ENCODE data around the gene SCN5A. TPM values are rescaled to one million over a fixed set of nuclear protein-coding genes. Genes with fewer than 3 reads are reported as not detected.

Gene SCN5A
- total and polyA plus RNA-seq, 2 of the 8 experiments (the other 6 are each of a cell fraction or from before 2014, with no cell fraction given) = 4.8 to 11.4 TPM

DNA sequence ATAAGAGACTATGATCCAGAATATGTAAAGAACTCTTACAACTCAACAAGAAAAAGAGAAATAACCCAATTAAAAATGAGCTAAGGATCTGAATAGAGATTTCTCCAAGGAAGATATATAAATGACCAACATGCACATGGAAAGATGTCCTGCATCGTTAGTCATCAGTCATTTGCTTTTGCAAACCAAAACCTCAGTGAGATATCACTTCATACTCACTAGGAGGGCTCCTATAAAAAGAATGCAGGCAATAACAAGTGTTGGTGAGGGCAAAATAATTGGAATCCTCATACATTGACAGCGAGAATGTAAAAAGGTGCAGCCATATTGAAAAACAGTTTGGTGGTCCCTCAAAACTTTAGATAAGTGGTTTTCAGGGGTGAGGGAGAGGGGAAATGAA, 96.4 kb downstream of the SCN5A start:
- Histone ChIP-seq H3K9ac (replicated peaks in 1 of 4; ENCODE audit: extremely low read depth in 1 of 4, low read depth in 3 of 4, low read length in 3 of 4) (no peak overlapping the region), H3K23ac (ENCODE audit: insufficient read length) (no peak overlapping the region), H3K18ac (ENCODE audit: extremely low read depth, low read length) (no peak overlapping the region), H2BK15ac (ENCODE audit: low read length) (no peak overlapping the region), H3K79me2 (ENCODE audit: control insufficient read depth in 1 of 2, insufficient read depth in 2 of 2, low read length in 2 of 2) (no peaks in the 10 kb centered on the region), H3K4me3 (ENCODE audit: extremely low read depth in 1 of 4, insufficient read depth in 2 of 4, low read depth in 3 of 4, low read length in 4 of 4) (no peak overlapping the region), H3K9me3 (ENCODE audit: insufficient read depth in 2 of 2, low read depth in 1 of 2, low read length in 1 of 2) (peaks cover 0 to 5% of the 10 kb centered on the region in 2 experiments; a peak in 1 of 4 replicates), H3K27ac (ENCODE audit: low read depth, low read length) (no peak overlapping the region), H2BK12ac (ENCODE audit: low read depth, low read length) (no peak overlapping the region), H3K4ac (replicated peaks; ENCODE audit: insufficient read length, low read depth, low read length) (no peak overlapping the region), H3K56ac (replicated peaks; ENCODE audit: insufficient read length, low read depth, low read length) (no peak overlapping the region), H4K5ac (ENCODE audit: insufficient read length, low read depth, low read length) (no peak overlapping the region), H2AK5ac (ENCODE audit: low read depth, low read length) (no peak overlapping the region), H3K4me2 (ENCODE audit: insufficient read depth in 1 of 2, low read depth in 2 of 2, low read length in 2 of 2) (no peak overlapping the region), H2BK5ac (ENCODE audit: low read depth, low read length) (no peak overlapping the region), H3K36me3 (ENCODE audit: control insufficient read depth in 2 of 4, insufficient read depth in 4 of 4, low read length in 3 of 4) (peaks cover 0 to 3% (median 0%) of the 10 kb centered on the region in 4 experiments; a peak in 2 of 8 replicates), H4K91ac (replicated peaks; ENCODE audit: insufficient read length, low read length) (no peak overlapping the region), H3K79me1 (ENCODE audit: low read depth, low read length) (no peaks in the 10 kb centered on the region), H2AFZ (ENCODE audit: low read length) (no peak overlapping the region), H3K23me2 (ENCODE audit: low read depth, low read length) (no peaks in the 10 kb centered on the region), H2BK20ac (ENCODE audit: low read length) (no peak overlapping the region), H4K8ac (ENCODE audit: extremely low read depth, insufficient read depth, low read length) (no peak overlapping the region), H3K27me3 (replicated peaks in 1 of 4; ENCODE audit: control insufficient read depth in 3 of 4, extremely low read depth in 1 of 4, insufficient read depth in 3 of 4, low read length in 3 of 4) (no peaks in the 10 kb centered on the region), H3K4me1 (replicated peaks in 1 of 4; ENCODE audit: control insufficient read depth in 3 of 4, insufficient read depth in 4 of 4, low read length in 3 of 4) (peaks cover 0 to 5% (median under 1%) of the 10 kb centered on the region in 4 experiments; a peak in 1 of 7 replicates), H2BK120ac (replicated peaks; ENCODE audit: low read depth, low read length) (no peak overlapping the region), H3K14ac (ENCODE audit: insufficient read length) (no peak overlapping the region), H4K20me1 (replicated peaks in 1 of 2; ENCODE audit: control insufficient read depth in 1 of 2, insufficient read depth in 2 of 2, low read length in 2 of 2) (no peaks in the 10 kb centered on the region)
- DNase-seq (ENCODE audit: low read depth in 1 of 2, low spot score in 2 of 2) (no peak), FAIRE-seq (no peak)
- CTCF ChIA-PET (ENCODE audit: partially characterized antibody) = interaction anchor here (1.1 to 2.5 kb wide), 8 partner anchors 14 to 98 kb away, joined by 3 to 7 read pairs (median 3); no protein-coding TSS in a partner anchor
- POLR2A ChIA-PET (ENCODE audit: partially characterized antibody) = interaction anchor here (0.8 kb wide), 1 partner anchor 9 kb away, joined by 4 read pairs; no protein-coding TSS in a partner anchor
- TF ChIP-seq KDM1A (IDR thresholded peaks at IDR 0.05; ENCODE audit: borderline replicate concordance, low read length) = no peak
- no peak for TF ChIP-seq JUN (IDR thresholded peaks at IDR 0.05; ENCODE audit: low read depth, low read length)
- no peak for TF ChIP-seq SIN3A (conservative IDR thresholded peaks at IDR 0.05 in 1 of 2, IDR thresholded peaks at IDR 0.05 in 1 of 2; ENCODE audit: low read depth in 1 of 2, low read length in 2 of 2)
- WGBS, 2 experiments (ENCODE audit: extremely low coverage in 1 of 2, insufficient coverage in 1 of 2, insufficient read length in 1 of 2, insufficient replicate concordance in 2 of 2, low coverage in 1 of 2, low lambda C conversion rate in 2 of 2, missing lambda C conversion rate in 1 of 2) = 78% methylated on average over 2 of the region's 2 CpGs; no CpG with 5 or more reads in 1 of the 2 experiments
